Measurements from ENCODE around the gene MYO16. TPM values are rescaled to one million over a fixed set of nuclear protein-coding genes. Genes with fewer than 3 reads are reported as not detected.

Gene MYO16
- total and polyA plus RNA-seq, 2 experiments from 2014 or later: 0.13 to 0.23 TPM

GRCh38 chr13:108980237-108980636 lies 350.8 kb downstream of the MYO16 start:
- no peaks in the 10 kb centered on the region for H3K9me2 ChIP-seq (replicated peaks; ENCODE audit: insufficient read depth)
- H3K79me2 ChIP-seq: no peaks in the 10 kb centered on the region
- H3K27me3 ChIP-seq: no peaks in the 10 kb centered on the region
- H4K20me1 ChIP-seq (ENCODE audit: insufficient read depth, poor library complexity, severe bottlenecking): no peaks in the 10 kb centered on the region
- H3K9me3 ChIP-seq (ENCODE audit: low read depth): no peaks in the 10 kb centered on the region
- 38% methylated on average over 5 of the region's 5 CpGs for WGBS (ENCODE audit: low lambda C conversion rate, missing lambda C conversion rate)
- DNase-seq (ENCODE audit: low spot score): no peak
- H3K4me2 ChIP-seq: peak overlapping the region; percentile 50
- H3K4me1 ChIP-seq (ENCODE audit: insufficient read depth): no peaks in the 10 kb centered on the region
- H3K27ac ChIP-seq: no peak overlapping the region
- H3K36me3 ChIP-seq (replicated peaks; ENCODE audit: insufficient read depth, low read depth): no peaks in the 10 kb centered on the region
- no peak overlapping the region for H2AFZ ChIP-seq
- TF ChIP-seq CTCF (IDR thresholded peaks at IDR 0.05; ENCODE audit: poor library complexity) (no peak), EZH2 (IDR thresholded peaks at IDR 0.05; ENCODE audit: borderline replicate concordance) (no peak), EZH2phosphoT487 (IDR thresholded peaks at IDR 0.05; ENCODE audit: low read depth, severe bottlenecking, unreplicated experiment) (no peak)
- no peak overlapping the region for H3K4me3 ChIP-seq

GRCh38 chr13:108981407-108981806 lies 352.0 kb downstream of the MYO16 start:
- no peak for TF ChIP-seq EZH2phosphoT487 (IDR thresholded peaks at IDR 0.05; ENCODE audit: low read depth, severe bottlenecking, unreplicated experiment)
- TF ChIP-seq CTCF (IDR thresholded peaks at IDR 0.05; ENCODE audit: poor library complexity): no peak
- no peak for TF ChIP-seq EZH2 (IDR thresholded peaks at IDR 0.05; ENCODE audit: borderline replicate concordance)
- H3K4me3 ChIP-seq: no peak overlapping the region
- no peaks in the 10 kb centered on the region for H3K9me2 ChIP-seq (replicated peaks; ENCODE audit: insufficient read depth)
- no peak overlapping the region for H2AFZ ChIP-seq
- DNase-seq (ENCODE audit: low spot score): no peak
- no peaks in the 10 kb centered on the region for H3K36me3 ChIP-seq (replicated peaks; ENCODE audit: insufficient read depth, low read depth)
- H3K27me3 ChIP-seq: no peaks in the 10 kb centered on the region
- no peaks in the 10 kb centered on the region for H4K20me1 ChIP-seq (ENCODE audit: insufficient read depth, poor library complexity, severe bottlenecking)
- WGBS (ENCODE audit: low lambda C conversion rate, missing lambda C conversion rate): 76% methylated on average over 7 of the region's 7 CpGs
- H3K27ac ChIP-seq: no peak overlapping the region
- no peaks in the 10 kb centered on the region for H3K79me2 ChIP-seq
- no peaks in the 10 kb centered on the region for H3K9me3 ChIP-seq (ENCODE audit: low read depth)
- H3K4me1 ChIP-seq (ENCODE audit: insufficient read depth): no peaks in the 10 kb centered on the region
- no peak overlapping the region for H3K4me2 ChIP-seq

GRCh38 chr13:108983273-108983672 lies 353.9 kb downstream of the MYO16 start:
- peaks cover 4% of the 10 kb centered on the region for H3K4me1 ChIP-seq (ENCODE audit: insufficient read depth)
- 90% methylated on average over 6 of the region's 6 CpGs for WGBS (ENCODE audit: low lambda C conversion rate, missing lambda C conversion rate)

More at GRCh38 chr13:108983273-108983672, 353.9 kb downstream of the MYO16 start:
- H3K9me2 ChIP-seq (replicated peaks; ENCODE audit: insufficient read depth): no peaks in the 10 kb centered on the region
- H3K79me2 ChIP-seq: no peaks in the 10 kb centered on the region
- no peak for TF ChIP-seq EZH2 (IDR thresholded peaks at IDR 0.05; ENCODE audit: borderline replicate concordance)
- no peak for TF ChIP-seq CTCF (IDR thresholded peaks at IDR 0.05; ENCODE audit: poor library complexity)
- TF ChIP-seq EZH2phosphoT487 (IDR thresholded peaks at IDR 0.05; ENCODE audit: low read depth, severe bottlenecking, unreplicated experiment): no peak
- no peak overlapping the region for H2AFZ ChIP-seq
- DNase-seq (ENCODE audit: low spot score): no peak
- no peaks in the 10 kb centered on the region for H3K27me3 ChIP-seq
- no peaks in the 10 kb centered on the region for H4K20me1 ChIP-seq (ENCODE audit: insufficient read depth, poor library complexity, severe bottlenecking)
- no peaks in the 10 kb centered on the region for H3K9me3 ChIP-seq (ENCODE audit: low read depth)
- H3K27ac ChIP-seq: no peak overlapping the region
- no peak overlapping the region for H3K4me2 ChIP-seq
- H3K36me3 ChIP-seq (replicated peaks; ENCODE audit: insufficient read depth, low read depth): no peaks in the 10 kb centered on the region
- H3K4me3 ChIP-seq: no peak overlapping the region

All from hepatocyte (in vitro differentiated cells).